B cell (primary cell): ENCODE results near the gene CLCC1. TPM values are rescaled to one million over a fixed set of nuclear protein-coding genes. Genes with fewer than 3 reads are reported as not detected.
A peak's percentile ranks its signal among the peaks of the same experiment; 100 is the strongest.

Source experiments
- ATAC-seq: fragments of 200-7000 bp; cut with Tn5 transposase; one replicate; pipeline ENCODE4 v1.10.0; 2021; ENCODE audit warnings: low read depth, mild to moderate bottlenecking, moderate number of reproducible peaks, moderate library complexity
- CTCF ChIA-PET: fragments of 350-600 bp; sonication (Branson Sonifier 250); formaldehyde crosslinking; loops from one replicate; lab custom pipeline; 2021; ENCODE audit warnings: antibody characterized with exemption, inconsistent platforms; lab: Charles Lee
- POLR2A ChIA-PET: fragments of 350-600 bp; sonication (Branson Sonifier 250); formaldehyde crosslinking; loops from one replicate; lab custom pipeline; 2021; ENCODE audit warnings: antibody characterized with exemption; lab: Charles Lee
- DNase-seq: peaks from one replicate; pipeline ENCODE4 v3.0.0; 2013
- H2AFZ ChIP-seq: 2 replicates; pipeline ENCODE4 v1.6.1; 2012; ENCODE audit warnings: mild to moderate bottlenecking, low read depth, low read length; ENCODE audit not compliant: insufficient read depth, poor library complexity, severe bottlenecking
- H3K27ac ChIP-seq, 2 donors: 1 replicate in 1 of 2; 2 replicates in 1 of 2; pipeline ENCODE4 v1.5.1; 2012 to 2013; ENCODE audit warnings: low read length in 2 of 2, mild to moderate bottlenecking in 2 of 2, moderate library complexity in 1 of 2
- H3K27me3 ChIP-seq, 4 experiments: fragments of 200-600 bp in 1 of 4; sonication (generic) in 1 of 4; replicated peaks in 1 of 4; 1 replicate in 2 of 4; 2 replicates in 2 of 4; pipeline versions ENCODE4 v1.6.1 to v1.7.0; 2013 to 2016; ENCODE audit warnings: low read length in 3 of 4, mild to moderate bottlenecking in 2 of 4, mixed read lengths in 1 of 4, moderate library complexity in 1 of 4; ENCODE audit not compliant: insufficient read depth in 4 of 4, control insufficient read depth in 3 of 4; ENCODE audit errors: control extremely low read depth in 1 of 4
- H3K36me3 ChIP-seq, 2 experiments: replicated peaks in 1 of 2; 1 replicate in 1 of 2; 2 replicates in 1 of 2; pipeline versions ENCODE4 v1.6.1 to v1.7.1; 2013; ENCODE audit warnings: low read length in 1 of 2; ENCODE audit not compliant: insufficient read depth in 2 of 2, control insufficient read depth in 1 of 2; ENCODE audit errors: control extremely low read depth in 1 of 2, extremely low read depth in 1 of 2
- H3K4me1 ChIP-seq, 2 donors: fragments of 200-600 bp in 1 of 2; sonication (generic) in 1 of 2; 1 replicate in 1 of 2; 2 replicates in 1 of 2; pipeline versions ENCODE4 v1.5.1 to v1.6.1; 2013 to 2017; ENCODE audit warnings: low read length in 2 of 2; ENCODE audit not compliant: control insufficient read depth in 2 of 2, insufficient read depth in 2 of 2
- H3K4me2 ChIP-seq: replicated peaks from 2 replicates; pipeline ENCODE3; 2012; ENCODE audit warnings: mild to moderate bottlenecking, low read depth, low read length; ENCODE audit not compliant: poor library complexity, severe bottlenecking
- H3K4me3 ChIP-seq, 5 experiments: fragments of 200-600 bp in 1 of 5; sonication (generic) in 1 of 5; 1 replicate in 3 of 5; 2 replicates in 2 of 5; pipeline versions ENCODE4 v1.5.1 to v1.7.0; 2011 to 2016; ENCODE audit warnings: low read length in 4 of 5, mild to moderate bottlenecking in 4 of 5, low read depth in 2 of 5, control low read depth in 1 of 5, moderate library complexity in 1 of 5; ENCODE audit not compliant: insufficient read depth in 1 of 5; ENCODE audit errors: control extremely low read depth in 1 of 5, extremely low read depth in 1 of 5
- H3K79me2 ChIP-seq: fragments of 200-600 bp; sonication (generic); one replicate; pipeline ENCODE4 v1.6.0; 2016; ENCODE audit warnings: low read length; ENCODE audit not compliant: control insufficient read depth, insufficient read depth
- H3K9ac ChIP-seq: fragments of 200-600 bp; sonication (generic); 2 replicates; pipeline ENCODE4 v1.6.1; 2017; ENCODE audit warnings: mild to moderate bottlenecking, low read length, moderate library complexity
- H3K9me3 ChIP-seq, 3 donors: one replicate each; pipeline versions ENCODE4 v1.6.1 to v1.7.1; 2013; ENCODE audit warnings: low read length in 2 of 3; ENCODE audit not compliant: control insufficient read depth in 2 of 3, insufficient read depth in 1 of 3; ENCODE audit errors: control extremely low read depth in 1 of 3
- H4K20me1 ChIP-seq: 2 replicates; pipeline ENCODE4 v1.6.0; 2012; ENCODE audit warnings: mild to moderate bottlenecking, low read length; ENCODE audit not compliant: insufficient read depth, control insufficient read depth, poor library complexity, severe bottlenecking
- H3K27ac Mint-ChIP-seq: one replicate; pipeline ENCODE4 v1.8.0; 2021; ENCODE audit warnings: mixed read lengths
- H3K27me3 Mint-ChIP-seq: one replicate; pipeline ENCODE4 v1.8.0; 2021; ENCODE audit warnings: mixed read lengths
- H3K4me1 Mint-ChIP-seq: one replicate; pipeline ENCODE4 v1.8.0; 2021; ENCODE audit warnings: mixed read lengths
- H3K4me3 Mint-ChIP-seq: one replicate; pipeline ENCODE4 v1.8.0; 2021; ENCODE audit warnings: mixed read lengths
- H3K9me3 Mint-ChIP-seq: one replicate; pipeline ENCODE4 v1.8.0; 2022; ENCODE audit warnings: mixed read lengths; ENCODE audit not compliant: insufficient read depth
- EZH2 ChIP-seq: IDR thresholded peaks from 2 replicates; pipeline ENCODE4 v1.6.1; 2012; ENCODE audit warnings: borderline replicate concordance, low read depth, mild to moderate bottlenecking, moderate library complexity, low read length; ENCODE audit not compliant: insufficient read depth, poor library complexity, severe bottlenecking
- WGBS: methylation state at CpG from one replicate; pipeline ENCODE4 v1.1.5; 2013; ENCODE audit warnings: missing lambda C conversion rate; ENCODE audit not compliant: insufficient coverage; 5-methylcytosine and 5-hydroxymethylcytosine counted together
- intact Hi-C: fragments of 100-400 bp; cut with micrococcal nuclease; formaldehyde crosslinking; loops from one replicate; pipeline ENCODE4 v1.10.0; 2022
- polyA plus RNA-seq: library from polyadenylated mRNA; depleted of rRNA; stranded (reverse); fragments of >200 nt; gene quantifications from 2 replicates; pipeline ENCODE4 v1.2.3, GENCODE V29; 2012
- total RNA-seq, 2 donors: library from RNA; stranded (reverse); fragments of 120-200 nt in 1 of 2; gene quantifications; 1 replicate in 1 of 2; 2 replicates in 1 of 2; pipeline versions ENCODE4 v1.2.3 to v1.2.4, GENCODE V29; 2013 to 2022
- TF ChIP-seq, protein P1 (sequence below): fragments of 200-600 bp; IDR thresholded peaks from one replicate; pipeline ENCODE4 v1.8.0; 2022; ENCODE audit warnings: antibody characterized with exemption, mild to moderate bottlenecking

The CLCC1 gene
- total and polyA plus RNA-seq, 2 donors (not counting 1 experiment from before 2014, with no cell fraction given), result 6.5 to 26.9 TPM

DNA sequence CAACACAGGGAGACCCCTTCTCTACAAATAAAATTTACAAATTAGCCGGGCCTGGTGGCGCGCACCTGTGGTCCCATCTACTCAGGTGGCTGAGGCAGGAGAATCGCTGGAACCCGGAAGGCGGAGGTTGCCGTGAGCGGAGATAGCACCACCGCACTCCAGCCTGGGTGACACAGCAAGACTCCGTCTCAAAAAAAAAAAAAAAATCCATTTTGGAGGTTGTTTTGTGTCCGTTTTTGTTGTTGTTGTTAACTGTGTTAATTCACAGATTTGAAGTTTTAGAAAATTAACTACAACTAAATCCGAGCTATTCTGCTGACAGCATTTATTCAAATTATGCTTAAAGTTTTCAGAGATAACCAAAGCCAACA, 618 bp downstream of the CLCC1 start:
- Mint-ChIP-seq H3K27ac (peak overlapping the region; percentile 95), H3K4me1 (peaks cover 32% of the 10 kb centered on the region), H3K4me3 (peak overlapping the region; percentile 91), H3K27me3 (no peaks in the 10 kb centered on the region), H3K9me3 (no peaks in the 10 kb centered on the region)
- Histone ChIP-seq H3K36me3 (peaks cover 0 to 14% of the 10 kb centered on the region in 2 experiments), H3K27ac (peak overlapping the region; percentile 86 to 94), H4K20me1 (peaks cover 10% of the 10 kb centered on the region), H3K4me3 (peak overlapping the region; percentile 56 to 94 (median 76)), H3K4me2 (peak overlapping the region; percentile 80), H3K9me3 (no peaks in the 10 kb centered on the region), H3K9ac (peak overlapping the region; percentile 85), H2AFZ (peak overlapping the region; percentile 83), H3K27me3 (no peaks in the 10 kb centered on the region), H3K79me2 (peaks cover 50% of the 10 kb centered on the region), H3K4me1 (peaks cover 16 to 17% of the 10 kb centered on the region in 2 donors)
- DNase-seq (no peak), ATAC-seq (no peak)
- POLR2A ChIA-PET, result interaction anchor here (0.6 to 1.7 kb wide), 9 partner anchors 13 to 763 kb away, joined by 3 to 15 read pairs (median 4); partner anchors contain the start of genes PRPF38B, TMEM167B and WDR47
- intact Hi-C loops, result loop anchor here (1.0 to 5.0 kb wide), 9 partner anchors 80 to 462 kb away; partner anchors contain the start of genes GPSM2, PRPF38B, SARS1 and STXBP3
- CTCF ChIA-PET, result interaction anchor here (0.7 to 2.0 kb wide), 7 partner anchors 14 to 436 kb away, joined by 3 to 6 read pairs (median 4); partner anchors contain the start of genes EEIG2 and WDR47
- 0% methylated on average over 1 of the region's 12 CpGs for WGBS
- no peak for TF ChIP-seq EZH2
- TF ChIP-seq, protein P1, sequence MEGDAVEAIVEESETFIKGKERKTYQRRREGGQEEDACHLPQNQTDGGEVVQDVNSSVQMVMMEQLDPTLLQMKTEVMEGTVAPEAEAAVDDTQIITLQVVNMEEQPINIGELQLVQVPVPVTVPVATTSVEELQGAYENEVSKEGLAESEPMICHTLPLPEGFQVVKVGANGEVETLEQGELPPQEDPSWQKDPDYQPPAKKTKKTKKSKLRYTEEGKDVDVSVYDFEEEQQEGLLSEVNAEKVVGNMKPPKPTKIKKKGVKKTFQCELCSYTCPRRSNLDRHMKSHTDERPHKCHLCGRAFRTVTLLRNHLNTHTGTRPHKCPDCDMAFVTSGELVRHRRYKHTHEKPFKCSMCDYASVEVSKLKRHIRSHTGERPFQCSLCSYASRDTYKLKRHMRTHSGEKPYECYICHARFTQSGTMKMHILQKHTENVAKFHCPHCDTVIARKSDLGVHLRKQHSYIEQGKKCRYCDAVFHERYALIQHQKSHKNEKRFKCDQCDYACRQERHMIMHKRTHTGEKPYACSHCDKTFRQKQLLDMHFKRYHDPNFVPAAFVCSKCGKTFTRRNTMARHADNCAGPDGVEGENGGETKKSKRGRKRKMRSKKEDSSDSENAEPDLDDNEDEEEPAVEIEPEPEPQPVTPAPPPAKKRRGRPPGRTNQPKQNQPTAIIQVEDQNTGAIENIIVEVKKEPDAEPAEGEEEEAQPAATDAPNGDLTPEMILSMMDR, result no peak
